GM19240 (cell line): Measurements from ENCODE around the gene PPP1R27.

Experiments
- DNase-seq: peaks from one replicate; pipeline ENCODE4 v3.0.0; 2011; ENCODE audit warnings: low spot score; ENCODE audit not compliant: insufficient read length

The PPP1R27 gene

DNA sequence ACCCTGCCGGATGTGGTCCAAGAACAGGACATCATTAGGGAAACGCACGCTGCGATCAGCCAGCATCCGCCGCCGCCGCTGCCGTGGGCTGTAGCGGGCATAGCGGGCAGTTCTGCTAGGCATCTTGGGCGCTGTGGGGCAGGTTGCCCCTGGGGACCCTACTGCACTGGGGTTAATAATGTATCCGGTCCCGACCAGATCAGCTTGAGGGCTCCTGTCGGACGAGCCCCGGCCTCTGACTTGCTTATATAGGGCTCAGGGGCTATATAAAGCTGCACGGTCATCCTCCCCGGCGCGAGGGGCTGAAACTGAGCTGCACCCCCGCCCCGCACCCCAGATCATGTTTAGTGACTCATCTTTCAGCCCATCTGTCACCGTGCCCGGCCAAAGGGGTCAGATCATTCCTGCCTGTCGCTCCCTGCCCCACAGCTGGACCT lies at the start of gene PPP1R27:
Gene PPP1R27, minus strand, starts transcription at position 220 of the 437 bp plus-strand sequence. Its CDS starts 97 bp downstream, at position 123.
- no peak for DNase-seq

DNA sequence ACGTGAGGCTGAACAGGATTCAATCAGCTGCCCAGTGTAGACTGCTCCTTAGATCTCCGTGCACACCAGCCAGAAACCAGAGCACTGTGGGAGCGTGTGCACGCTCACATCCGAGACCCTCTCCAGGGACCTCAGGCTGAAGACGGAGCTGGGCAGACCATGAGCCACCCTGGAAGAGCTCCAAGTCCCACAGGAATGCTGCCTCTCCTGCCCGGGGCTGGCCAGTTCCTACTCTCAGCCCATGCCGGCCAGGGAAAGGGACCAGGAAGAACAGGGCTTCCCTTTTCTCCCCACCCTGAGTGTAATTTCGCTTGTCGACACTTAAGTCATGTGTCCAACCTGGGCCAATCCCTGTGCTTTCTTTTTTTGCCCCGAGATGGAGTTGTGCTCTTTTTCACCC lies 49.7 kb upstream of the PPP1R27 start:
- no peak for DNase-seq

DNA sequence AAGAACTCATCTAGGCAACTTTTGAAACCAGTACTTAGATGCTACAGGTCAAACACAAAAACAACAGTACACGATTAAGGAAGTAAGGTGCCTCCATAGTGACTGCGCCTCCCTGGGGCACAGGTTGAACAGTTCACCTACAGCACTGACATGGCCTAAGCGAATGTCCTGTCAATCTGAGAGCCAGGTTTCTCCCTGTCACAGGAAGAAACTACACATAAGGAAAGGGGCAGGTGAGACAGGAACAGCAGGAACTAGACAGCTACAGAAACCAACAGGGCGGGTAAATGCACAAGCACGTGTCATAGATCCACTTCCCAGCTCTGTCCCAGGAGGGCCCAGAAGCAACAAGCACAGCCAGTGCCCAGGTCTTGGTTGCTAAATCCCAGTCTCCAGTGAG lies 44.3 kb upstream of the PPP1R27 start:
- DNase-seq, result no peak

- DNase-seq, result no peak
These were observed 43.4 kb upstream of the PPP1R27 start for GRCh38 chr17:81878294-81878693.

GRCh38 chr17:81877569-81877968 lies 42.7 kb upstream of the PPP1R27 start:
- no peak for DNase-seq

- DNase-seq, result peak; percentile 92
These were observed 36.8 kb upstream of the PPP1R27 start for GRCh38 chr17:81871387-81872230.

DNA sequence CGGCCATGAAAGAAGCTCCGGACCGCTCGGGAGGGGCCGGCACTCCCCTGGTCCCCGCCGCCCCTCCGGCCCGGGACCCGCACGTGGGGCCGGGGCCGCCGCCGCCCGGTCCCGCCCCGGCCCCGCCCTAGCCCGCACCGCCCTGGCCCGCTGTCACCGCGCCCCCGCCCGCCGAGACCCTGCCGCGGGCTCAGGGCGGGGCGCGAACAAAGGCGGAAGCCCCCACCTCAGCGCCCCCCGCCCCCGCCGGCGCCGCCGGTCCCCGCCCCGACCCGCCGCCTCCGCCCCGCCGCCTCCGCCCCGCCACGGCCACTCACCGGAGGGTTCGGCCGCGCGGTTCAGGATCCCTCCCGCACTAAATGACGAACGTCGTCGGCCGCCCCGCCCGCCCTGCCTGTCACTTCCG lies 36.1 kb upstream of the PPP1R27 start, which contains the start of gene ARHGDIA:
Gene ARHGDIA, minus strand, starts transcription at position 357 of the 406 bp plus-strand sequence. CDS start 1,407 bp downstream, outside the sequence.
- no peak for DNase-seq

DNA sequence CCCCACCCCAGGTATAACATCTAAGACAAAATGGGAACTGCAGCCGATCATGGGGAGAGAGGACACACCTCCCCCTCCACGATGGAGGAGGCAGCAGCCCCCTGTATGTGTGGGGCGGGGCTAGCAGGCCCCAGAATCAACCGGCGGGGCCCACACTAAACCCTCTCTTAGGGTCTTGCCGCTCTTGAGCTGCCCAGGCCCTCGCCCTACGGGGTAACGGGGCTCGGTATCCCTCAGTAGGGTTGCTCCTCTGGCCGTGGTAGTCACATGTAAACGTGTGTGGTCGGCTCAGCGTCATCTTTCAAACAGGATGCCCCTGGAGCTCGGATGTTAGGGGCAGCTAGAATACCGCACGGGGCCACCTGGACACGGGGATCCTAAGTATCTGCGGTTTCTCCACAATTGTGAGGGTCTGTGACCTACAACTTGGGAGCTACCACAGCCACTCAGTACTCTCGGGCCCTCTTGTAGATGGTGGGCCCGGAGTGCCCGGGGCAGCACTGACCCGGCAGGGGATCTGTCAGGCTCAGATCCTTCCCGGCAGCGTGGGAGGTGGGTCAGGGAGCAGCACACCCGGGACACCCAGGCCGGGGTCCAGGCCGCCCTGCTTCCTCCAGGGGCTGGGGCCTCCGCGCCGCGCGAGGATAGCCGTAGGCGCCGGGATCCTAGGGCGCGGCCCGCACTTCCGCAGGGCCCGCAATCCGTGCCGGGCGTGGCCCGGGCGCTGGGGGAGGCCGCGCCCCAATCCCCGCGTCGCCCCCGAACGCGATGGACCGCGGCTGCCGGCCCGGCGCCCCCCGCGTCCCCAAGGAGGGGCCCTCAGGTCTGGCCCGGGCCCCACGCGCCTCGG lies 35.5 kb upstream of the PPP1R27 start:
- peak; percentile 29 for DNase-seq

GRCh38 chr17:81869221-81870130 lies 34.6 kb upstream of the PPP1R27 start:
- peak; percentile 35 for DNase-seq

- no peak for DNase-seq
These were observed 33.9 kb upstream of the PPP1R27 start for GRCh38 chr17:81868674-81869220.

DNA sequence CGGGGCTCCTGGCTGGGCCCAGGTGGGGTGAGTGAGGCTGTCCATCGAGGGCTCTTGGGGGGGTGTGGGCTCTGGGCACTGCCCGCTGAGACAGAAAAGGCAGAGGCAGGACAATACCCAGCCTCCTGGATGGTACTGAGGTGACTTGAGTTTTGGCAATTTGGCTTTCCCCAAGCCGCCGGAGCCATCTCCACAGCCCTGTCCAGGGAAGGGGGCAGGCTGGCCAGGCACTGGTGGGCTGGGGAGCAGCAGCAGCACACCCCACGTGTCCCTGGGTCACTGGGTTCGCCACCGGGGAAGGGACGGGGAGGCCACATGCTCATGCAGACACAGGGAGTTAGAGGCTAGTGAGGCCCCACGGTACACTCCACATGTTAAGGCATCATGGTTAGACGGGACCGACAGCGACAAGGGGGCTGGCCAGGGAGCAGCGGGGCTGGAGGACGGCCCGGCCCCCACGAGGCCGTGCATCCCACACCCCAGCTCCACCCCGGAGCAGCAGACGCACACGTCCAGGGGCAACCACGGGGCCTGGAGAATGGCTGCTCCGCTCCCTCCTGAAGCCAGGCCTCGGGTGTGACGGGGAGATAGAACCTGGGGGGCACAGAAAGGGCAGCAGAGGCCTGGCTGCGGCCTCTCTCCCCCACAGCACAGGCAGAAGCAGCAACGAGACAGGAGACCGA lies 33.3 kb upstream of the PPP1R27 start:
- no peak for DNase-seq

DNA sequence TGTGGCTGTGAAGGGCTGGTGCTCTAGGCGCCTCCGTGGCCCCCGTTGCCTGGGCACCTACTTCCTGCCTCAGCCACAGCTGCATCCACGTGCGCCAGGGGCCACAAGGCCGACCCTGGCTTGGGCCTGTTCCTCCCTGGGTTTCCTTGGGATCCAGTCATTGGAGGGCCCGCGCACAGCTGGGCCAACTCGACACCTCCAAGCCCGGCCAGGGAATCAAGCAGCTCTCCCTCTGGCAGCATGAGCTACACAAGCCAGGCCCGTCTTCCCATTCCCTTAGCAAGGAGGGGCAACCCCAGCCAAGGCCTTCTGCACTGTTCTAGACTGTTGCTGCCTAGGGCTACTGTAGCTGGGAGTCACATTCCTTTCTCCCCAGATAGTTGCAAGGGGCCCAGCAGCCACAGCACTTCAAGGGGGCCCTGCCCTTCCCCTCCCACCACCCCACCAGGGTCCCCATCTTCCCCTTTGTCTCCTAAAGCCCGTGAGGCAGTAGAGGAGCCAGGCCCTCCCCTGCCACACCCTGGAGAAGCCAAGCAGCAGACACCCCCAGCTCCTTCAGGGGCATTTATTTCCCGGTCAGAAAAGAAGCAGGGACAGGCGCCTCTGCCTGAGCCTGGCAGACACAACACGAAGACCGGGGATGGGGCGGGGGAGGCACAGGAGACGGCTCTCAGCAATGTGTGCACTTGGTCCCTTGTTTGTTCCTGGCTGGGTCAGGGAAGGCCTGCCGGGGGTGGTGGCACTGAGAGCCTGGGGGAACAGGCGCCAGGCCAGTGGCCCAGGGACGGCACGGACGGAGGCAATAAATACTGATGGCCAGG lies 32.5 kb upstream of the PPP1R27 start:
- DNase-seq, result no peak

- DNase-seq, result no peak
These were observed 31.8 kb upstream of the PPP1R27 start for GRCh38 chr17:81866440-81867169.

DNA sequence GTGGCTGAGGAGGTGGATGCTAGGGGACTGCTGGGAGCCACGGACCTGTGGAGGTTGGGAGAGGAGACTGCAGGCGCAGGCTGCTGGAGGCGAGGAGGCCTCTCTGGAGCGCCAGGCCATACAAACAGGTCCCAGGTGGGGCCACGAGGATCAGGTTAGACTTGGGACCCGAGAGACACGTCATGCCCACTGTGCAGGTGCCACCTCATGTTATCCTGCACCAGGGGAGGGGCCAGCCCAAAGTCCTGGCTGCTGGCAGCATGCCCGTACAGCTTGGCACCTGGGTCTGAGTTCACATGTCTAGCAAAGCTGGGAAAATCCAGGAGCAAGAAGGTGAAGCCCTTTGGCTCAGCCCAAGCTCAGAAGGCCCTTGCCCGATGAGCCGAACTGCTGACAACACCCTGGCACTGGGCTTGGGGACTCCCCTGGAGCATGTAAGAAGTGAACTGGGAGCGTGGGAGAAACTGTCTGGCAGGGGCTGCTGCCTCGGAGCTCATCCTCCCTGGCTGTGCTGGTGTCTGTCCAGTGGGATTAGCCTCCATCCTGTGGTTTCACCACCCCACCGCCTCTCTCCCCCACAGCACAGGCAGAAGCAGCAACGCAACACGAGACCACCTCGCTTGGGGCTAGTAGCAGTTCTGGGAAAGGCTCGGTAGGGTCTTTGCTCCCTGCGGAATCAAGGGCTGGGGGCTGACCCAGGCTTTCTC lies 31.0 kb upstream of the PPP1R27 start:
- DNase-seq, result no peak

- DNase-seq, result no peak
These were observed 30.5 kb upstream of the PPP1R27 start for GRCh38 chr17:81865358-81865732.

DNA sequence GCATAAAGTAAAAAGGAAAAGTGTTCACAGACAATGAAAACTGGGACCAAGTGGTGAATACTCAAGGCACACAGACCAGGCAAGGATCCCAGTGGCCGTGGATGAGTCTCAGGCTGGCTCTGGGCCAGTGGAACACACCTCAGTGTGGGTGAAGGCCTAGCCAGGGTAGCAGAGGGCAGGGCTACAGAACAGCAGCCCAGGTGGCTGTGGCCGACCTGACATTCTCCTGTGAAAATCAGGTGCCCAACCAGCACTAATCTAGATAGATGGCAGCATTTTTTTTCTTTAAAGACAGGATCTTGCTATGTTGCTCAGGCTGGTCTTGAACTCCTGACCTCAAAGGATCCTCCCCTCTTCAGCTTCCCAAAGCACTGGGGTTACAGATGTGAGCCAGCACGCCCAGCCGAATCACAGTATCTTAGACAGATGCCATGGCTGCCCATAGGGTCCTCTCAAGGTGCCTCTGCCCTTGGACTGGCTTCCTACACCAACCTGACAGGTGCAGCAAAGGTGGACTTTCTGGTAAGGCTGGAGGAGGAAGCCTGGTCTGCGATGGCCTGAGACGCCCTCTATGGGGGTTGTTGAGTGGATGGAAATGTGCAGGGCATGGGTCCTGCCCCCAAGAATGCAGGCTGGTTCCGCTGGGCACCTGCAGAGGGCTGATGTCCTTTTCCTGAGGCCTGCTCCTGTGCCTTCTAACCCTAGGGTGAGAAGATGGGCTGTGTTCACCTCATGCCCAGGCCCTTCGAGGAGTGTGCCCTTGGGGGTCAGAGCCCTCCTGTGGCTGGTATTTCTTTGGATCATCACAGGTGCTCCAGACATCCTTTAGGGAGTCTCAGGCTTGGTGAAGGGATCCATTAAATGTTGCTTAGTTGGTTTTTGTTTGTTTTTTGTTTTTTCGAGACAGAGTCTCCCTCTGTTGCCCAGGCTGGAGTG lies 29.3 kb upstream of the PPP1R27 start:
- no peak for DNase-seq

DNA sequence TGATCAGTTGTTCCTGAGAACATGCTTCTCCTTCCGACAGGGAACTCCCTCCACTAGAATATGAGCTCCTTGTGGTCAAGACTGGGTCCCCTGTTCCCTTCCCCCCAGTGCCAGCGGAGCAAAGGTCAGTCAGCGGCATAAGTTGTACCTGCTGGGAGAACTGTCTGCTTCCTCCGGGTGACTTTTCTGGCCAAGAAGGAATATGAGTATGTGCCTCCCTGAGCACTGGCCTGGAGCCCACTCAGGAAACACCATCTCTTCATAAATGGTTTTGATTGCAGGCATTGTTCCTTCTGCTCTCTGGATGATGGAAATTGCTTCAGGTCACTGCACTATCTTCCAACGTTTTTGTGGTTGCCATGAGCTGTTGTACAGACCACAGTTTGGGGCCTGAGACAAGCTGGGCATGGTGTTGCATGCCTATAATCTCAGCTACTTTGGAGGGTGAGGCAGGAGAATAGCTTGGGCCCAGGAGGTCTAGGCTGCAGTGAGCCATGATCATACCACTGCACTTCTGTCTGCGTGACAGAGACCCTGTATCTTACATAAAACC lies 28.3 kb upstream of the PPP1R27 start:
- no peak for DNase-seq
